GM12865 (cell line): ENCODE measurements around the gene RPUSD2.
A peak's percentile ranks its signal among the peaks of the same experiment; 100 is the strongest.

Experiments
- DNase-seq: peaks from one replicate; pipeline ENCODE4 v3.0.0; 2010; ENCODE audit warnings: low read depth
- H3K4me3 ChIP-seq: 2 replicates; pipeline ENCODE4 v1.5.1; 2011; ENCODE audit warnings: mild to moderate bottlenecking, low read depth, low read length, control low read depth
- TF ChIP-seq, protein P1 (sequence below): IDR thresholded peaks from 2 replicates; pipeline ENCODE4 v1.5.1; 2011; ENCODE audit warnings: low read length, control low read depth, low read depth, inconsistent platforms; ENCODE audit not compliant: insufficient read depth; ENCODE audit errors: missing control alignments

RPUSD2 gene

DNA sequence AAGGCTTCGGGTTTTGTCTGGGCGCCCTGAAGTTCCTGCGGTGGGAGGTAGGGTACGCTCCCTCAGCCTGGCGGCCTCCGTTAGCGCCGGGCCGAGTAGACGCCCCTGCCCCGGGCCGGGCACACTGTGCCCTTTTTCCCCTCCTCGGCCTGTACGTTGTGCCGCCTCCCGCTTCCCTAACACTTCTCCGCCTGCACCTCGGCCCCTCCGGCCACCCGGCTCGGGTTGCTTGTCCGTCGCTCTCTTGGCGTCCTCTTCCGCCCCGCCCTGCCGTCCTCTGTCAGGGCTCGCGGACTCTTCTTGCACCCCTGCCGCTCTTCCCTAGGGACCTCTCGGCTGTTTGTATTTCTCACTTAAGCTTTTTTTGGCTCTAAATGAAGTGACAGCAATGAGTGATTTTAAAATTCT, 25.3 kb downstream of the RPUSD2 start:
- peak; percentile 87 for DNase-seq
- TF ChIP-seq, protein P1, sequence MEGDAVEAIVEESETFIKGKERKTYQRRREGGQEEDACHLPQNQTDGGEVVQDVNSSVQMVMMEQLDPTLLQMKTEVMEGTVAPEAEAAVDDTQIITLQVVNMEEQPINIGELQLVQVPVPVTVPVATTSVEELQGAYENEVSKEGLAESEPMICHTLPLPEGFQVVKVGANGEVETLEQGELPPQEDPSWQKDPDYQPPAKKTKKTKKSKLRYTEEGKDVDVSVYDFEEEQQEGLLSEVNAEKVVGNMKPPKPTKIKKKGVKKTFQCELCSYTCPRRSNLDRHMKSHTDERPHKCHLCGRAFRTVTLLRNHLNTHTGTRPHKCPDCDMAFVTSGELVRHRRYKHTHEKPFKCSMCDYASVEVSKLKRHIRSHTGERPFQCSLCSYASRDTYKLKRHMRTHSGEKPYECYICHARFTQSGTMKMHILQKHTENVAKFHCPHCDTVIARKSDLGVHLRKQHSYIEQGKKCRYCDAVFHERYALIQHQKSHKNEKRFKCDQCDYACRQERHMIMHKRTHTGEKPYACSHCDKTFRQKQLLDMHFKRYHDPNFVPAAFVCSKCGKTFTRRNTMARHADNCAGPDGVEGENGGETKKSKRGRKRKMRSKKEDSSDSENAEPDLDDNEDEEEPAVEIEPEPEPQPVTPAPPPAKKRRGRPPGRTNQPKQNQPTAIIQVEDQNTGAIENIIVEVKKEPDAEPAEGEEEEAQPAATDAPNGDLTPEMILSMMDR = peak; percentile 15
- H3K4me3 ChIP-seq = peak overlapping the region; percentile 92

DNA sequence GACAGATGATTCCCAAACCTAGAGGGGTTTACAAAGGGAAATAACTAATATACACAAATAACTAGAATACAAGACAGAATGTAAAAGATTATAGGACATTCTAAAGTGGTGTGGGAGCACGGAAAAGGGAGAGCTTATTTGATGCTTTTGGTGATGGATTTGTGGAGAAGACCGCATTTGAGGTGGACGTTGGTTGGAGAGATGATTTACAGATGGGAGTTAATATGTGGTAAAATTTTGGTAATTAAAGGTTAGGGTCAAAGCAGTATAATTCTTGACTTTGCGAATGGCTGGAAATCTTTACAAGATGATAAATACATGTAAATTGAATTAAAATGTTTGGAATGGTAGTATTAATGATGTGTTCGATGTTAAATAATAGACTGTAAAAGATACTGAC, 26.1 kb downstream of the RPUSD2 start:
- H3K4me3 ChIP-seq = peak overlapping the region; percentile 92
- TF ChIP-seq, protein P1 = no peak
- no peak for DNase-seq

DNA sequence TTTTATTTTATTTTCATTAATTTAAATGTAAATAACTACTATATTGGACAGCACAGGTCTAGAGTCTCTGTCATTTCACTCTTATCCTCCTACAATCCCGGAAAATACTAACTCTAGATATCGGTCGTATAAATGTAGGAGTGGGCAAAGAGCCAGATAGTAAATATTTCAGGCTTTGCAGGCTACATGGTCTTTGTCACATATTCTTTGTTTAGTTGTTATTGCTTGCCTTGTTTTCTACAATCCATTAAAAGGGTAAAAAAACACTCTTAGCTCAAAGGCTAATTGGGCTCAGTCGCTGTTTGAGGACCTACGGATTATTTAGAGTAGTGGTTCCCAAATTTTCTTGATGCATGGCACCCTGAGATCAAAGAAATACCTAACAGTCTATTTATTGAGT, 26.7 kb downstream of the RPUSD2 start:
- H3K4me3 ChIP-seq = peak overlapping the region; percentile 92

DNA sequence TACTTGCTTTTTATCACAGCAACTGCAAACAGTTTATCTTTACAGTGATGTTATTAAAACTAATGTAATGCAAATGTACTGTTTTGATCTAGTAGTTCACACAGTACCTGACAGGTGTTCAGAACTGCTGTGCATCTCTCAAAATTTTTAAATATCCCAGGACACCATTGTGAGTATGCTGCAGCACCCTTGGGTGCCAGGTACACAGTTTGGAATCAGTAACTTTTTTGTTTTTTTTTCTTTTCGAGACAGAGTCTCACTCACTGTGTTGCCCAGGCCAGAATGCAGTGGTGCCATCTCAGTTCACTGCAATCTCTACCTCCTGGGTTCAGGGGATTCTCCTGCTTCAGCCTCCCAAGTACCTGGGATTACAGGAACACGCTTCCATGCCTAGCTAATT, 27.9 kb downstream of the RPUSD2 start:
- TF ChIP-seq, protein P1 = no peak
- DNase-seq = no peak
- no peak overlapping the region for H3K4me3 ChIP-seq

More for the DNA sequence above, 26.7 kb downstream of the RPUSD2 start:
- DNase-seq = no peak
- TF ChIP-seq, protein P1 = no peak

DNA sequence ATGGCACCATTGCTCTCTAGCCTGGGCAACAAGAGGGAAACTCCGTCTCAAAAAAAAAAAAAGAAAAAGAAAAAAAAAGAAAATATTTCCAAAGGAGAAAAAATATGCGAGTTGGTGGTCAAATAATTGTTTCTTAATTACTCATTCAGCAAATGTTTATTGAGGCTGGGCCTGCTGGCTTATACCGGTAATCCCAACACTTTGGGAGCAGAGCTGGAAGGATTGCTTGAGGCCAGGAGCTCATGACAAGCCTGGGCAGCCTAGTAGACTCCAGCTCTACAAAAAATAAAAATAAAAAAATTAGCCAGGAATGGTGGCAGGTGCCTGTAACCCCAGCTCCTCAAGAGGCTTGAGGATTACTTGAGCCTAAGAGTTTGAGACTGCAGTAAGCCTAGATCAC, 29.0 kb downstream of the RPUSD2 start:
- H3K4me3 ChIP-seq = no peak overlapping the region
- no peak for DNase-seq
- TF ChIP-seq, protein P1 = no peak

DNA sequence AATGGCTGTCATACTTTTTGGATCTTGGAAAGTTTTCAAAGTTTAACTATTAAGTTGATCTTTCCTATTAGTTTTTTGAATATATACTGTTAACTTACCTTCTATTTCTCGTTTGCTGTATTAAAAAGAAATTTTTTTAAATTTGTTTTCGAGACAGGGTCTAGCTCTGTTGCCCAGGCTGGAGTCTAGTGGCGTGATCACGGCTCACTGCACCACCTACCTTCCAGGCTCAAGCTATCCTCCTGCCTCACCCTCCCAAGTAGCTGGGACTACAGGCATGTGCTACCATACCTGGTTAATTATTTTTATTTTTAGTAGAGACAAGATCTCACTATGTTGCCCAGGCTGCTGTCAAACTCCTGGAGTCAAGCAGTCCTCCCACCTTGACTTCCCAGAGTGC, 29.6 kb downstream of the RPUSD2 start:
- H3K4me3 ChIP-seq = no peak overlapping the region
- TF ChIP-seq, protein P1 = no peak
- DNase-seq = no peak

DNA sequence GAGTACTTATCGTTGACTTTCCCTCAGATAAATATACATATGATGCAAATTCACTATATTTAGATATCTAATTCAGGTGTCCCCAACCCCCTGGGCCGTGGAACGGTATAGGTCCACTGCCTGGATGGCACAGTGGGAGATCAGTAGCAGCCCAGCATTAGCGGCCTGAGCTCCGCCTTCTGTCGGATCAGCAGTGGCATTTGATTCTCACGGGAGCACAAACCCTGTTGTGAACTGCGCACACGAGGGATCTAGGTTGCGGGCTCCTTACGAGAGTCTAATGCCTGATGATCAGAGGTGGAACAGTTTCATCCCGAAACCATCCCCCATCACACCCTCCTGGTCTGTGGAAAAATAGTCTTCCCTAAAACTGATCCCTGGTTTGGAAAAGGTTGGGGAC, 31.9 kb downstream of the RPUSD2 start:
- TF ChIP-seq, protein P1 = no peak
- no peak overlapping the region for H3K4me3 ChIP-seq
- DNase-seq = no peak
